Measurements from ENCODE around the gene CYP3A4. TPM values are rescaled to one million over a fixed set of nuclear protein-coding genes. Genes with fewer than 3 reads are reported as not detected.

CYP3A4 gene
- total and polyA plus RNA-seq, 2 of the 13 experiments (the other 11 are each of a cell fraction or from before 2014, with no cell fraction given) = 0.11 to 0.24 TPM

GRCh38 chr7:99742737-99743394 lies 41.1 kb downstream of the CYP3A4 start (continued):
- TF ChIP-seq ZNF703 (CRISPR knock-in tag; IDR thresholded peaks at IDR 0.05; ENCODE audit: borderline replicate concordance) (no peak), FOXO1 (CRISPR knock-in tag; IDR thresholded peaks at IDR 0.05) (peak; percentile 87; the same call in 1 of the 2 replicates), TBX3 (IDR thresholded peaks at IDR 0.05; ENCODE audit: borderline replicate concordance) (no peak), TFAP4 (IDR thresholded peaks at IDR 0.05; ENCODE audit: borderline replicate concordance, low read depth) (peak; percentile 76; the same call in 1 of the 2 replicates), ATF4 (CRISPR knock-in tag; IDR thresholded peaks at IDR 0.05) (peak in 1 of 2 experiments; percentile 76; a peak in 2 of 4 replicates), HNRNPK (IDR thresholded peaks at IDR 0.05; ENCODE audit: low read depth, low read length, poor library complexity, severe bottlenecking) (no peak), SKI (IDR thresholded peaks at IDR 0.05; ENCODE audit: partially characterized antibody) (peak; percentile 57), NFIC (IDR thresholded peaks at IDR 0.05; ENCODE audit: low read length) (peak; percentile 85), STAG1 (CRISPR knock-in tag; IDR thresholded peaks at IDR 0.05) (peak; percentile 43), HBP1 (CRISPR knock-in tag; IDR thresholded peaks at IDR 0.05; ENCODE audit: low read depth) (no peak), ZNF513 (CRISPR knock-in tag; conservative IDR thresholded peaks at IDR 0.05) (no peak)
- TF ChIP-seq, protein P1, sequence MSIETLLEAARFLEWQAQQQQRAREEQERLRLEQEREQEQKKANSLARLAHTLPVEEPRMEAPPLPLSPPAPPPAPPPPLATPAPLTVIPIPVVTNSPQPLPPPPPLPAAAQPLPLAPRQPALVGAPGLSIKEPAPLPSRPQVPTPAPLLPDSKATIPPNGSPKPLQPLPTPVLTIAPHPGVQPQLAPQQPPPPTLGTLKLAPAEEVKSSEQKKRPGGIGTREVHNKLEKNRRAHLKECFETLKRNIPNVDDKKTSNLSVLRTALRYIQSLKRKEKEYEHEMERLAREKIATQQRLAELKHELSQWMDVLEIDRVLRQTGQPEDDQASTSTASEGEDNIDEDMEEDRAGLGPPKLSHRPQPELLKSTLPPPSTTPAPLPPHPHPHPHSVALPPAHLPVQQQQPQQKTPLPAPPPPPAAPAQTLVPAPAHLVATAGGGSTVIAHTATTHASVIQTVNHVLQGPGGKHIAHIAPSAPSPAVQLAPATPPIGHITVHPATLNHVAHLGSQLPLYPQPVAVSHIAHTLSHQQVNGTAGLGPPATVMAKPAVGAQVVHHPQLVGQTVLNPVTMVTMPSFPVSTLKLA (IDR thresholded peaks at IDR 0.05) = no peak
- TF ChIP-seq, protein P2, sequence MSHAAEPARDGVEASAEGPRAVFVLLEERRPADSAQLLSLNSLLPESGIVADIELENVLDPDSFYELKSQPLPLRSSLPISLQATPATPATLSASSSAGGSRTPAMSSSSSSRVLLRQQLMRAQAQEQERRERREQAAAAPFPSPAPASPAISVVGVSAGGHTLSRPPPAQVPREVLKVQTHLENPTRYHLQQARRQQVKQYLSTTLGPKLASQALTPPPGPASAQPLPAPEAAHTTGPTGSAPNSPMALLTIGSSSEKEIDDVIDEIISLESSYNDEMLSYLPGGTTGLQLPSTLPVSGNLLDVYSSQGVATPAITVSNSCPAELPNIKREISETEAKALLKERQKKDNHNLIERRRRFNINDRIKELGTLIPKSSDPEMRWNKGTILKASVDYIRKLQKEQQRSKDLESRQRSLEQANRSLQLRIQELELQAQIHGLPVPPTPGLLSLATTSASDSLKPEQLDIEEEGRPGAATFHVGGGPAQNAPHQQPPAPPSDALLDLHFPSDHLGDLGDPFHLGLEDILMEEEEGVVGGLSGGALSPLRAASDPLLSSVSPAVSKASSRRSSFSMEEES (CRISPR knock-in tag; IDR thresholded peaks at IDR 0.05) = peak; percentile 66; the same call in 1 of the 2 replicates
- TF ChIP-seq, protein P3, sequence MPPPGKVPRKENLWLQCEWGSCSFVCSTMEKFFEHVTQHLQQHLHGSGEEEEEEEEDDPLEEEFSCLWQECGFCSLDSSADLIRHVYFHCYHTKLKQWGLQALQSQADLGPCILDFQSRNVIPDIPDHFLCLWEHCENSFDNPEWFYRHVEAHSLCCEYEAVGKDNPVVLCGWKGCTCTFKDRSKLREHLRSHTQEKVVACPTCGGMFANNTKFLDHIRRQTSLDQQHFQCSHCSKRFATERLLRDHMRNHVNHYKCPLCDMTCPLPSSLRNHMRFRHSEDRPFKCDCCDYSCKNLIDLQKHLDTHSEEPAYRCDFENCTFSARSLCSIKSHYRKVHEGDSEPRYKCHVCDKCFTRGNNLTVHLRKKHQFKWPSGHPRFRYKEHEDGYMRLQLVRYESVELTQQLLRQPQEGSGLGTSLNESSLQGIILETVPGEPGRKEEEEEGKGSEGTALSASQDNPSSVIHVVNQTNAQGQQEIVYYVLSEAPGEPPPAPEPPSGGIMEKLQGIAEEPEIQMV (CRISPR knock-in tag; IDR thresholded peaks at IDR 0.05; ENCODE audit: low read depth) = 0 out of 2 replicates have a peak, but pooled peaks have one; percentile 24
- TF ChIP-seq, protein P4, sequence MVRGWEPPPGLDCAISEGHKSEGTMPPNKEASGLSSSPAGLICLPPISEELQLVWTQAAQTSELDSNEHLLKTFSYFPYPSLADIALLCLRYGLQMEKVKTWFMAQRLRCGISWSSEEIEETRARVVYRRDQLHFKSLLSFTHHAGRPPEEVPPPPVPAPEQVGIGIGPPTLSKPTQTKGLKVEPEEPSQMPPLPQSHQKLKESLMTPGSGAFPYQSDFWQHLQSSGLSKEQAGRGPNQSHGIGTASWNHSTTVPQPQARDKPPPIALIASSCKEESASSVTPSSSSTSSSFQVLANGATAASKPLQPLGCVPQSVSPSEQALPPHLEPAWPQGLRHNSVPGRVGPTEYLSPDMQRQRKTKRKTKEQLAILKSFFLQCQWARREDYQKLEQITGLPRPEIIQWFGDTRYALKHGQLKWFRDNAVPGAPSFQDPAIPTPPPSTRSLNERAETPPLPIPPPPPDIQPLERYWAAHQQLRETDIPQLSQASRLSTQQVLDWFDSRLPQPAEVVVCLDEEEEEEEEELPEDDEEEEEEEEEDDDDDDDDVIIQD (CRISPR knock-in tag; IDR thresholded peaks at IDR 0.05; ENCODE audit: low read depth) = peak; percentile 82; the same call in 1 of the 2 replicates

All from HepG2 (cell line).